Skeletal muscle cell (primary cell): Measurements from ENCODE around the gene G6PC3.
A peak's percentile ranks its signal among the peaks of the same experiment; 100 is the strongest.

Source experiments
- DNase-seq: peaks from one replicate; pipeline ENCODE4 v3.0.0-alpha.2; 2010; ENCODE audit warnings: low read depth
- H3K4me3 ChIP-seq: 2 replicates; pipeline ENCODE4 v1.5.1; 2011; ENCODE audit warnings: low read depth, mild to moderate bottlenecking, control low read depth, low read length, moderate library complexity

G6PC3 gene

GRCh38 chr17:44079877-44080821 lies 9.6 kb downstream of the G6PC3 start:
- no peak overlapping the region for H3K4me3 ChIP-seq
- no peak for DNase-seq

GRCh38 chr17:44081681-44082080 lies 11.1 kb downstream of the G6PC3 start:
- DNase-seq, result no peak
- no peak overlapping the region for H3K4me3 ChIP-seq

- H3K4me3 ChIP-seq, result no peak overlapping the region
- no peak for DNase-seq
These were observed 11.9 kb downstream of the G6PC3 start for GRCh38 chr17:44082256-44082927.

GRCh38 chr17:44083250-44083849 lies 12.8 kb downstream of the G6PC3 start:
- no peak overlapping the region for H3K4me3 ChIP-seq
- DNase-seq, result no peak

- no peak overlapping the region for H3K4me3 ChIP-seq
- no peak for DNase-seq
These were observed 13.6 kb downstream of the G6PC3 start for GRCh38 chr17:44084131-44084538.

GRCh38 chr17:44084921-44085320 lies 14.4 kb downstream of the G6PC3 start:
- no peak overlapping the region for H3K4me3 ChIP-seq
- DNase-seq, result no peak

GRCh38 chr17:44085908-44086307 lies 15.4 kb downstream of the G6PC3 start:
- H3K4me3 ChIP-seq, result no peak overlapping the region
- no peak for DNase-seq

GRCh38 chr17:44086364-44087311 lies 16.1 kb downstream of the G6PC3 start:
- DNase-seq, result peak; percentile 92

GRCh38 chr17:44087319-44087718 lies 16.8 kb downstream of the G6PC3 start:
- no peak overlapping the region for H3K4me3 ChIP-seq
- no peak for DNase-seq

More at GRCh38 chr17:44086364-44087311, 16.1 kb downstream of the G6PC3 start:
- no peak overlapping the region for H3K4me3 ChIP-seq

- DNase-seq, result no peak
- no peak overlapping the region for H3K4me3 ChIP-seq
These were observed 17.7 kb downstream of the G6PC3 start for GRCh38 chr17:44088254-44088653.

- no peak for DNase-seq
- no peak overlapping the region for H3K4me3 ChIP-seq
These were observed 20.9 kb downstream of the G6PC3 start for GRCh38 chr17:44091200-44091997.

- no peak overlapping the region for H3K4me3 ChIP-seq
- no peak for DNase-seq
These were observed 21.5 kb downstream of the G6PC3 start for GRCh38 chr17:44092051-44092450.

- no peak for DNase-seq
- no peak overlapping the region for H3K4me3 ChIP-seq
These were observed 22.8 kb downstream of the G6PC3 start for GRCh38 chr17:44093231-44093900.

GRCh38 chr17:44094701-44095387 lies 24.3 kb downstream of the G6PC3 start:
- no peak overlapping the region for H3K4me3 ChIP-seq

GRCh38 chr17:44095388-44095646 lies 24.8 kb downstream of the G6PC3 start:
- peak overlapping the region; percentile 30 for H3K4me3 ChIP-seq
- no peak for DNase-seq

More at GRCh38 chr17:44094701-44095387, 24.3 kb downstream of the G6PC3 start:
- no peak for DNase-seq

GRCh38 chr17:44095647-44096496 lies 25.3 kb downstream of the G6PC3 start:
- peak; percentile 86 for DNase-seq
- H3K4me3 ChIP-seq, result peak overlapping the region; percentile 30
